GM06990 (cell line): ENCODE results near the gene CYSTM1.
"Not testable (repeated sequence)": the region's sequence is repeated elsewhere in the genome, so short reads cannot be mapped to it uniquely, and the experiment has no call there.

ENCODE experiments used
- DNase-seq: peaks from one replicate; pipeline ENCODE4 v3.0.0-alpha.2; 2011; ENCODE audit not compliant: insufficient read length; ENCODE audit errors: extremely low read depth
- H3K27me3 ChIP-seq: replicated peaks from 2 replicates; pipeline ENCODE4 v1.6.0; 2011; ENCODE audit warnings: low read length; ENCODE audit not compliant: control insufficient read depth, insufficient read depth
- H3K36me3 ChIP-seq: 2 replicates; pipeline ENCODE4 v1.5.1; 2011; ENCODE audit warnings: low read length; ENCODE audit not compliant: control insufficient read depth, insufficient read depth
- H3K4me3 ChIP-seq: replicated peaks from 2 replicates; pipeline ENCODE4 v1.5.1; 2011; ENCODE audit warnings: low read depth, mild to moderate bottlenecking, control low read depth, low read length
- CTCF ChIP-seq: IDR thresholded peaks from 2 replicates; pipeline ENCODE4 v1.5.1; 2011; ENCODE audit warnings: low read length, control low read depth, mild to moderate bottlenecking, inconsistent platforms; ENCODE audit not compliant: insufficient read depth, poor library complexity, severe bottlenecking

Gene CYSTM1

DNA sequence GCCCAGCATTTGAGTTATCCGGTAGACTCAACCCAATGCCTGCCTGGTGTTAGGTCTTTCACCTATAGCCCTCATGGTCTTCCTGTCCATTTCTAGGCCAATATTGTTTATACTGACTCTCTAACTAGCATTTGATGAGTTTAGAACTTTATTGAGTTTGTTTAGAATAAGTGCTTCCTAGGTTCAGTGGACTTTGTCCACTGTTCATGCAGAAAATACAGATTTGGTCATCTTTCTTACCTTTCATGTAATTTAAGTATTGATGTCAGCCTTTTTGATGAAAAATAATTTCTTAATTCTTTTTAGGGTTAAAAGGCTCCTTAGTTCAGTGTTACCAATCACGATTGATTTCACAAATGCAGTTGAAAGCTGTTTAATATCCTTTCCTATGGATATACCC lies 22.0 kb downstream of the CYSTM1 start:
- Histone ChIP-seq H3K4me3 (no peak overlapping the region), H3K36me3 (no peaks in the 10 kb centered on the region), H3K27me3 (no peaks in the 10 kb centered on the region)
- DNase-seq = no peak
- no peak for TF ChIP-seq CTCF

GRCh38 chr5:140198915-140199314 lies 23.9 kb downstream of the CYSTM1 start:
- H3K36me3 ChIP-seq, H3K27me3 ChIP-seq, DNase-seq, H3K4me3 ChIP-seq: not testable (repeated sequence)

GRCh38 chr5:140202078-140202477 lies 27.1 kb downstream of the CYSTM1 start:
- Histone ChIP-seq H3K4me3 (no peak overlapping the region), H3K27me3 (no peaks in the 10 kb centered on the region), H3K36me3 (no peaks in the 10 kb centered on the region)
- DNase-seq = no peak
- no peak for TF ChIP-seq CTCF

DNA sequence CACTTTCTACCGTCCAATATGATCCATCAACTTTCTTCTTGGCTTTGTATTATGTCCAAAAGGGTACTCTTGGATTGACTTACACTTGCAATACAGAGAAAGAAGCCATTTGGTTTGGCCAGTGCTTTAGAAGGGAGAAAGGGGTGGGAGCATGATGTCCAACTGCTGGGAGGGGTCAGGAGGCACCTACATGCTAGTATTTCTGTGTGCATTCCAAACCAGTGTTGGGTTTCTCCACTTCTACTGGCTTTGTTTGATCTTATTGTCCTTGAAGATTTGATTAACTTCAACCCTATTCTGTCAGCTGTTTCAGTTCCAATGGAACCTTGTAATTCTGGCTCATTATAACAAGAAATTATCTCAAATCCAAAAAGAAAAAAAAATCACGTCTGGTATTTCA lies 27.6 kb downstream of the CYSTM1 start:
- no peak for TF ChIP-seq CTCF
- no peak for DNase-seq
- Histone ChIP-seq H3K27me3 (no peaks in the 10 kb centered on the region), H3K36me3 (no peaks in the 10 kb centered on the region), H3K4me3 (no peak overlapping the region)

DNA sequence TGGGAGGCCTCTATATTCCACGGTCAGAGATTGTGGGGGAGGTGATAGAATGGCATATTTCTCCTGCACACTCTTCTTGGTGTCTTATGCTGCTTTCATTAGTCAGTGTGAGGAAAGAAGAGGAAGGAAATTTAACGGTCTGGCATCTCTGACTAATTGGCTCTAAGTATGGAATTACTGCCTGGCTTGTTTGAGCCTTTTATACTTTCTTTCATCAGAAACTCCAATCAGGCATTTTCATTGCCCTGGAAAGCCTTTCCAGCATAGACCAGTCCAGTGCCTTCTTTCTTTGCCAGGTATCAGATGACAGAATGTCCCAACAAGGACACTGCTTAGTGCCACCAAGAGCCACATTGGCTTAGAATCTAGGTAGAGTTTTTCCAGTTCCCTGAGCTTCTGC lies 30.2 kb downstream of the CYSTM1 start:
- TF ChIP-seq CTCF = no peak
- DNase-seq = no peak
- H3K36me3 ChIP-seq = no peaks in the 10 kb centered on the region
- H3K27me3 ChIP-seq = no peaks in the 10 kb centered on the region
- no peak overlapping the region for H3K4me3 ChIP-seq

DNA sequence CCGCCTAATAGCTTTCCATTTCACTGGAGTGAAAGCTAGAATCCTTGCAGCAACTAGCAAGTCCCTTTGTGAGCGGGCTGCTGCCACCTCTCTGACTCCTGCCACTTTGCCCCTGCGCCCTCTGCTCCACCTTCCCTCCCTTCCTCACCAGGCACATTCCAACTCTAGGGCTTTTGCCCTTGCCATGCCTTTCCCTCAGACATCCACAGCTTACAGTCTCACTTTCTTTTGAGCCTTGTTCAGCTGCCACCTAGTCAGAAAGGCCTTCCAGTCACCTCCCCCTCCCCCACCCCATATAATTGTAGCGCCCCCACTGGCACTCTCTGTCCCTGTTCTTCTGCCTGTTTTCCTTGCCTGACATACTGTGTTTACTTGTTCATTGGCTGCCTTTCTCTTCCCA lies 31.0 kb downstream of the CYSTM1 start:
- peak; percentile 15 for TF ChIP-seq CTCF
- Histone ChIP-seq H3K36me3 (no peaks in the 10 kb centered on the region), H3K27me3 (no peaks in the 10 kb centered on the region), H3K4me3 (no peak overlapping the region)
- no peak for DNase-seq
